Trophoblast cell (in vitro differentiated cells and primary cell): ENCODE measurements around the gene KDM6B.

ENCODE experiments used
- DNase-seq, 2 donors: peaks; one replicate each; pipeline ENCODE4 v3.0.0-alpha.2; 2016
- H2AFZ ChIP-seq: 2 replicates; pipeline ENCODE4 v1.6.1; 2013; ENCODE audit warnings: low read length, moderate library complexity, mild to moderate bottlenecking; ENCODE audit not compliant: insufficient read depth, poor library complexity
- H2AK5ac ChIP-seq: 2 replicates; pipeline ENCODE4 v1.6.1; 2013; ENCODE audit warnings: mild to moderate bottlenecking, low read length
- H2BK120ac ChIP-seq: 2 replicates; pipeline ENCODE4 v1.6.1; 2013; ENCODE audit warnings: low read length, mild to moderate bottlenecking, moderate library complexity; ENCODE audit not compliant: insufficient read depth, poor library complexity
- H2BK12ac ChIP-seq: 2 replicates; pipeline ENCODE4 v1.6.1; 2013; ENCODE audit warnings: mild to moderate bottlenecking, low read length, moderate library complexity
- H2BK5ac ChIP-seq: 2 replicates; pipeline ENCODE4 v1.6.1; 2013; ENCODE audit warnings: low read length, low read depth, moderate library complexity, mild to moderate bottlenecking; ENCODE audit not compliant: poor library complexity
- H3K14ac ChIP-seq: 2 replicates; pipeline ENCODE4 v1.6.1; 2013; ENCODE audit warnings: mild to moderate bottlenecking, low read length
- H3K18ac ChIP-seq: 2 replicates; pipeline ENCODE4 v1.6.1; 2013; ENCODE audit warnings: mild to moderate bottlenecking, low read length
- H3K23ac ChIP-seq: 2 replicates; pipeline ENCODE4 v1.6.1; 2013; ENCODE audit warnings: low read length
- H3K27ac ChIP-seq: 2 replicates; pipeline ENCODE4 v1.5.1; 2013; ENCODE audit warnings: low read depth, mild to moderate bottlenecking, inconsistent platforms, low read length, moderate library complexity
- H3K27me3 ChIP-seq: 2 replicates; pipeline ENCODE4 v1.6.1; 2013; ENCODE audit warnings: inconsistent platforms, mild to moderate bottlenecking, low read length, moderate library complexity; ENCODE audit not compliant: insufficient read depth
- H3K36me3 ChIP-seq, 2 experiments: 1 replicate in 1 of 2; 2 replicates in 1 of 2; pipeline ENCODE4 v1.6.1; 2013; ENCODE audit warnings: low read length in 2 of 2, mild to moderate bottlenecking in 2 of 2, moderate library complexity in 1 of 2; ENCODE audit not compliant: insufficient read depth in 2 of 2, control insufficient read depth in 1 of 2
- H3K4ac ChIP-seq: 2 replicates; pipeline ENCODE4 v1.6.1; 2013; ENCODE audit warnings: low read depth, mild to moderate bottlenecking, low read length, moderate library complexity
- H3K4me1 ChIP-seq, 2 experiments: 1 replicate in 1 of 2; 2 replicates in 1 of 2; pipeline ENCODE4 v1.6.1; 2013; ENCODE audit warnings: low read length in 2 of 2, mild to moderate bottlenecking in 2 of 2, moderate library complexity in 1 of 2; ENCODE audit not compliant: insufficient read depth in 2 of 2, control insufficient read depth in 1 of 2
- H3K4me2 ChIP-seq: 2 replicates; pipeline ENCODE4 v1.6.1; 2013; ENCODE audit warnings: inconsistent platforms, mild to moderate bottlenecking, low read length, moderate library complexity
- H3K4me3 ChIP-seq: 2 replicates; pipeline ENCODE4 v1.5.1; 2013; ENCODE audit warnings: mild to moderate bottlenecking, low read depth, low read length, inconsistent platforms
- H3K79me1 ChIP-seq: one replicate; pipeline ENCODE4 v1.6.1; 2013; ENCODE audit warnings: low read length
- H3K79me2 ChIP-seq: 2 replicates; pipeline ENCODE4 v1.6.1; 2013; ENCODE audit warnings: low read length, mild to moderate bottlenecking; ENCODE audit not compliant: control insufficient read depth, insufficient read depth, poor library complexity
- H3K9ac ChIP-seq: 2 replicates; pipeline ENCODE4 v1.6.1; 2013; ENCODE audit warnings: mild to moderate bottlenecking, low read length
- H3K9me3 ChIP-seq: 2 replicates; pipeline ENCODE4 v1.6.1; 2013; ENCODE audit warnings: low read depth, mild to moderate bottlenecking, control low read depth, inconsistent platforms, low read length; ENCODE audit not compliant: insufficient read depth
- H4K12ac ChIP-seq: 2 replicates; pipeline ENCODE4 v1.6.1; 2013; ENCODE audit warnings: low read depth, mild to moderate bottlenecking, low read length, moderate library complexity
- H4K8ac ChIP-seq: 2 replicates; pipeline ENCODE4 v1.6.1; 2013; ENCODE audit warnings: low read depth, mild to moderate bottlenecking, low read length, moderate library complexity
- H4K91ac ChIP-seq: one replicate; pipeline ENCODE4 v1.6.1; 2013; ENCODE audit warnings: low read depth, mild to moderate bottlenecking, low read length, moderate library complexity
- WGBS: extraction: QIAGEN DNeasy Blood & Tissue Kit; methylation state at CpG from one replicate; pipeline ENCODE4 v1.1.7; 2013; ENCODE audit warnings: missing lambda C conversion rate; ENCODE audit not compliant: insufficient read length, insufficient coverage; ENCODE audit errors: extremely low coverage; 5-methylcytosine and 5-hydroxymethylcytosine counted together

Gene KDM6B

GRCh38 chr17:7792611-7793010, 41.4 kb upstream of the KDM6B start:
- Histone ChIP-seq H3K4me2 (no peak overlapping the region), H3K9me3 (peaks cover 2% of the 10 kb centered on the region), H4K8ac (no peak overlapping the region), H3K27me3 (no peaks in the 10 kb centered on the region), H2BK5ac (no peak overlapping the region), H3K4me3 (no peak overlapping the region), H4K12ac (no peak overlapping the region), H3K79me1 (no peaks in the 10 kb centered on the region), H3K23ac (no peak overlapping the region), H3K36me3 (no peaks in the 10 kb centered on the region), H3K27ac (no peak overlapping the region), H2BK120ac (no peak overlapping the region), H4K91ac (no peak overlapping the region), H3K4me1 (no peaks in the 10 kb centered on the region), H3K9ac (no peak overlapping the region), H2BK12ac (no peak overlapping the region), H2AK5ac (no peak overlapping the region), H3K4ac (no peak overlapping the region), H3K79me2 (no peaks in the 10 kb centered on the region), H3K14ac (no peak overlapping the region), H3K18ac (no peak overlapping the region), H2AFZ (no peak overlapping the region)
- no peak for DNase-seq
- no CpG with 5 or more reads among the region's 17 CpGs for WGBS

GRCh38 chr17:7794075-7794663, 39.8 kb upstream of the KDM6B start:
- Histone ChIP-seq H3K9me3 (no peaks in the 10 kb centered on the region), H2AK5ac (no peak overlapping the region), H3K18ac (no peak overlapping the region), H2BK12ac (no peak overlapping the region), H3K27me3 (no peaks in the 10 kb centered on the region), H2BK120ac (no peak overlapping the region), H2BK5ac (no peak overlapping the region), H3K79me2 (no peaks in the 10 kb centered on the region), H4K8ac (no peak overlapping the region), H3K79me1 (no peaks in the 10 kb centered on the region), H4K12ac (no peak overlapping the region), H3K14ac (no peak overlapping the region), H3K9ac (no peak overlapping the region), H3K4me3 (no peak overlapping the region), H3K36me3 (no peaks in the 10 kb centered on the region), H3K23ac (no peak overlapping the region), H2AFZ (no peak overlapping the region), H3K27ac (no peak overlapping the region), H3K4me2 (no peak overlapping the region), H4K91ac (no peak overlapping the region), H3K4ac (no peak overlapping the region), H3K4me1 (no peaks in the 10 kb centered on the region)
- WGBS, result no CpG with 5 or more reads among the region's 19 CpGs
- DNase-seq, result no peak

GRCh38 chr17:7797976-7798375, 36.0 kb upstream of the KDM6B start:
- WGBS, result no CpG with 5 or more reads among the region's 13 CpGs
- H4K8ac ChIP-seq, result no peak overlapping the region
- no peak overlapping the region for H3K4ac ChIP-seq
- no peak overlapping the region for H2BK120ac ChIP-seq
- H3K9me3 ChIP-seq, result no peaks in the 10 kb centered on the region
- no peak overlapping the region for H2BK12ac ChIP-seq
- no peak overlapping the region for H2AFZ ChIP-seq
- H3K23ac ChIP-seq, result no peak overlapping the region
- no peak overlapping the region for H4K12ac ChIP-seq
- H3K79me2 ChIP-seq, result no peaks in the 10 kb centered on the region
- no peak overlapping the region for H3K4me2 ChIP-seq
- H2AK5ac ChIP-seq, result no peak overlapping the region
- H3K18ac ChIP-seq, result no peak overlapping the region
- H3K36me3 ChIP-seq, result no peaks in the 10 kb centered on the region
- DNase-seq, result no peak
- H2BK5ac ChIP-seq, result no peak overlapping the region
- H3K9ac ChIP-seq, result no peak overlapping the region
- H4K91ac ChIP-seq, result no peak overlapping the region
- H3K79me1 ChIP-seq, result no peaks in the 10 kb centered on the region
- H3K27ac ChIP-seq, result no peak overlapping the region
- H3K14ac ChIP-seq, result no peak overlapping the region
- H3K4me3 ChIP-seq, result no peak overlapping the region
- no peaks in the 10 kb centered on the region for H3K27me3 ChIP-seq
- no peaks in the 10 kb centered on the region for H3K4me1 ChIP-seq

GRCh38 chr17:7798839-7799238, 35.2 kb upstream of the KDM6B start:
- no CpG with 5 or more reads among the region's 13 CpGs for WGBS

More at GRCh38 chr17:7798839-7799238, 35.2 kb upstream of the KDM6B start:
- Histone ChIP-seq H3K18ac (no peak overlapping the region), H2AK5ac (no peak overlapping the region), H3K4ac (no peak overlapping the region), H3K79me2 (no peaks in the 10 kb centered on the region), H3K4me2 (no peak overlapping the region), H3K4me3 (no peak overlapping the region), H3K27me3 (no peaks in the 10 kb centered on the region), H4K91ac (no peak overlapping the region), H3K14ac (no peak overlapping the region), H3K9me3 (no peaks in the 10 kb centered on the region), H3K79me1 (no peaks in the 10 kb centered on the region), H3K23ac (no peak overlapping the region), H2BK120ac (no peak overlapping the region), H3K36me3 (no peaks in the 10 kb centered on the region), H2BK12ac (no peak overlapping the region), H3K4me1 (no peaks in the 10 kb centered on the region), H2AFZ (no peak overlapping the region), H3K9ac (no peak overlapping the region), H2BK5ac (no peak overlapping the region), H4K8ac (no peak overlapping the region), H4K12ac (no peak overlapping the region), H3K27ac (no peak overlapping the region)
- DNase-seq, result no peak
